Epidermal melanocyte (primary cell): Measurements from ENCODE around the gene PTPN23.
A peak's percentile ranks its signal among the peaks of the same experiment; 100 is the strongest.
"Not testable (repeated sequence)": the region's sequence is repeated elsewhere in the genome, so short reads cannot be mapped to it uniquely, and the experiment has no call there.

Source experiments
- DNase-seq: peaks from one replicate; pipeline ENCODE4 v3.0.0; 2011; ENCODE audit warnings: low spot score; ENCODE audit not compliant: insufficient read length

Gene PTPN23

DNA sequence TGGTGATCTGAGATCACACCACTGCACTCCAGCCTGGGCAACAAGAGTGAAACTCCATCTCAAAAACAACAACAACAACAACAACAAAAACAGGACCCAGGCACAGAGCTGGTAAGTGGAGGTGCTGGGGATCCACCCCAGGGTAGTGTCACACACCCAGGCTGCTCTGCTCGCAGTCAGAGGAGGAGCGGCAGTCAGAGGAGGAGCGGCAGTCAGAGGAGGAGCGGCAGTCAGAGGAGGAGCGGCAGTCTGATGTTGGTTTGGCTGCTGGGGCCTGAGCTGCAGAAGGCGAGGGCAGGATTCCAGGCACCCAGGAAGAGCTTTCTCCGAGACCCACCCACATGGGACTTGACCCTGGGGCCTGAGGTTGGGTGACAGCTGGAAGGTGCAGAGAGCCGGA is 10.8 kb upstream of the PTPN23 start:
- DNase-seq = not testable (repeated sequence)

DNA sequence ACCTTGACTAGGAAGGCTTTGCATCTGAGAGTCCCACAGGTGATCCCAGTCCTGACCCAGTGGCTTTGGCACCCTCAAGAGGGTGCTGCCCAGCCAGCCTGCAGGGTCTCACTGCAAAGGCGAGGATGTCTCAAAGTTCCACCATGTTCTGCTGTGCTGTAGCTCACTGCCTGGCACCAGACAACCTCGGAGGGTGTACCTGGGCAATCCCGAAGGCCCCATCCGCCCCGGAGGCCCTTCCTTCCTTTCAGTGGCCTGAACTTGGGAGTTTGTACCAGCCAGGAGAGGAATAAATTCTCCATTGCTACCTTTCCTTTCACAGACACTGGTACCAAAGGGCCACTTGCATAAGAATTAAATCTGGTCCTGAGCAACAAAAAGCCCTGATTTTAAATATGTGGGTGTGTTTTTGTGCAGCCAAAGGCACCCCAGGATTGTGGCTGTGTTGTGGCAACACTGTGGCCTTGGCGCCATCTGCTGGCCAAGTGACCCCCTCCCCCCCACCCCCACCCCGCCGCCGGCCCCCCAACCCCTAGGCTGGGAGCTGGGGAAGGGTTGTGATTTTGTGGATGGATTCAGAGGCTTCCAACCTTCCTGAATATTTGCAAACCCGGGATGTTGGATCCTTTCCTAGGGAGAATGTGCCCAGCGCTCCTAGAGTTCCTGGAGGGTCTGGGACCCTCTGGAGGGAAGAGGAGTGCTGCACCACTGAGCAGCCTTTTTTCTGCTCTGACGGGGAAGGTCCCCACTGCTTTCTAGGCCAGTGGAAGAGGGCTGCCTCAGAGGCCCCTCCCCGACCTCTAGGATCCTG is 9.7 kb upstream of the PTPN23 start:
- DNase-seq = no peak

DNA sequence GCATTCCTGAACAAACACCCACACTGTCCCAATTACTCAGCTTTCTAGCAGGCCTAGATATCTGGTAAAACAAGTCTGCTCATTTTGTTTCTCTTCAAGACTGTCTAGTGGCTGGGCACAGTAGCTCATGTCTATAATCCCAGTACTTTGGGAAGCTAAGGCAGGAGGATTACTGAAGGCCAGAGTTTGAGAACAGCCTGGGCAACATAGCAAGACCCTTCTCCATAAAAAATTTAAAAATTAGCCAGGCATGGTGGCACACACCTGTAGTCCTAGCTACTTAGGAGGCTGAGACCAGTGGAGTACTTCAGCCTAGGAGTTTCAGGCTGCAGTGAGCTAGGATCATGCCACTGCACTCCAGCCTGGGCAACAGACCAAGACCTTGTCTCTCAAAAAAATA is 6.2 kb upstream of the PTPN23 start:
- no peak for DNase-seq

- no peak for DNase-seq
Observed at GRCh38 chr3:47376393-47376792, 4.4 kb upstream of the PTPN23 start.

DNA sequence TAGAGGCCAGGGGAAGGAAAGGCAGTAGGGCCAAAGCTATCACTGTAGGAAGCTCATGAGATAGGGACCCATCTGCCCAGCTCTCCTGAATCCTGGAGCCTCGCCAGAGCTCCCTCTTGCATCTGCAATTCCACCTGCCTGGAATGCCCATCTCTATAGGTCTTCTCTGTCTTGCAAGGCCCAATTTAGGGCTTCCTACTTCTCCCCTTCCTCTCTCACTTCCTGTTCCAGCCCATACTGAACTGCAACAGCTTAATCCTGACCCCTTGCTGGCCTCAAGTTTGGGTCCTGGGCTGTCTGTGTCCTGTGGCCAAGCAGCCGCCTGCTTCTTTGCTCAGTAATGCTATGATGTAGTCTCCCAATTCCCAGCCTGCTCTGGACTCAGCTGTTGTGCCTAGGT is 3.6 kb upstream of the PTPN23 start:
- DNase-seq = no peak

GRCh38 chr3:47378869-47379268 is 2.0 kb upstream of the PTPN23 start:
- no peak for DNase-seq

GRCh38 chr3:47379411-47379899 is 1.4 kb upstream of the PTPN23 start:
- no peak for DNase-seq

GRCh38 chr3:47380026-47380600 is 708 bp upstream of the PTPN23 start:
- DNase-seq = no peak

GRCh38 chr3:47381317-47382157 is 716 bp downstream of the PTPN23 start:
- peak; percentile 79 for DNase-seq

GRCh38 chr3:47384425-47384824 is 3.6 kb downstream of the PTPN23 start:
- DNase-seq = no peak

DNA sequence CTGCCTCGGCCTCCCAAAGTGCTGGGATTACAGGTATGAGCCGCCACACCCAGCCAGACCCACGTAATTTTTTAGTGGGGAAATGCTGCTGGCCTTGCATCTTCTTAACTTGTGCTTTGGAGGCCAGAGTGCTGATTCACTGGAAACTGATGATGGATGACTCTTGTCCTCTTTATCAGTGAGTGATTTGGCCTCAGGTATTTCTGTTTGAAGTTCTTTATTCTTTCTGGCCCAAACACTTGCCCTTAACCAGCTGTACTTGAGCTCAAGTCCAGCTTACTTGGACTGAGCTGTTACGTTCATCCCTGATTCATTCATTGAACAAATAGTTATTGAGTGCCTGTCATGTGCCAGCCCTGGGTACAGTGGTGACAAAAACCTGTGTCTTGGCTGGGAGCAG is 4.2 kb downstream of the PTPN23 start:
- no peak for DNase-seq

DNA sequence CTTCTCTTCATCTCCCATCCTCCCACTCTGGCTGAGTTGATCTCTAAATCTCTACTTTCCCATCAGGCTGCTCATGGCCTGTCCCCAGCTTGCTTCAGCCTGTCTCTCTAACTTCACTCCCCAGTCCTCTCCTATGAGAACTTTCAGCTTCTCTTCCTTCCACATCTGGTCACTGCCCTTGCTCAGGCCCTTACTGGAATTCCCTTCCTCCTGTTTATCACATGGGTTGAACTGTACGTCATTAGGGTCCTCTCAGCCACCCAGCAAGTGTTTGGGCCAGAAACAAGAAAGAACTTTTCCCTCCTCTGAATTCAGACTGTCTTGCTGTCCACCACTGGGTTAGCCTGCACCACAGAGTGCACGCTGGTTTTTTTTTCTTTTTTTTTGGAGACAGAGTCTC is 5.0 kb downstream of the PTPN23 start:
- no peak for DNase-seq

DNA sequence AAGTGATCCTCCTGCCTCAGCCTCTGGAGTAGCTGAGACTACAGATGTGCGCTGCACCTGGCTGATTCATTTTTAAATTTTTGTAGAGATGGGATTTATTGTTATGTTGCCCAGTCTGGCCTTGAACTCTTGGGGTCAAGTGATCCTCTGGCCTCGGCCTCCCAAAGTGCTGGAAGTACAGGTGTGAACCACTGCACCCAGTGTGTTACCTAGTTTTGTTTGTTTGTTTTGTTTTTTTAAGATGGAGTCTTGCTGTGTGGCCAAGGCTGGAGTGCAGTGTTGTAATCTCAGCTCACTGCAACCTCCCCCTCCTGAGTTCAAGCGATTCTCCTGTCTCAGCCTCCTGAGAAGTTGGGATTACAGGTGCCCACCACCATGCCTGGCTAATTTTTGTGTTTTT is 12.1 kb downstream of the PTPN23 start:
- DNase-seq = no peak

DNA sequence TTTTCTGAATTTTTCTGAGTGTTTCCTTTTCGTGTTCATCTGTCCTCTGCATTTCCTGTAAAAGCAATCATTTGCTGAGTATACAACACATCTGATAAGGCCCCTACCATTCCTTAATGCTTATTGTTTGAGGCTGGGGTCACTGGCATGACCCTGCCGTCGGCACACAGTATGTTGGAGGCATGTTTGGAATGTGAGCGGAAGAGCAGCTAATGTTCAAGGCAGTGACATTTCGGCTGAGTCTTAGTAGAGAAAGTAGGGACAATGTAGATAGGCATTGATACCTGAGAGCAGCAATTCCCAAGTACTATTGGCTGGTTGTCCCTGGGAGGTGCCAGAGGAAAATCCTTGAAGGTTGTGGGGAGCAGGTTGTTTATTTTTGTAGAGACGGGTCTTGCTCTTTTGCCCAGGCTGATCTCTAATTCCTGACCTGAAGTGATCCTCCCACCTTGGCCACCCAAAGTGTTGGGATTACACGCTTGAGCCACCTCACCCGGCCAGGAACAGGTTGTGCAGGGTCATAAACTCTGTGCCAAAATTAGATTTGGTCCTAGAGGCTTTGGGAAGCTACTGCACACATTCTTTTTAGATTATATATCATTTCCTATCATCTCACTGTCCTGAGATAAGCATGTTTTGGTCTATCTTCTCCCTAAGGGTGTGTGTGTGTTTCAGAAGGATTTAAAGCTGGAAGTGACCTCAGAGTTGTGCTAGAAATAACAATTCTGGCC is 13.5 kb downstream of the PTPN23 start:
- DNase-seq = peak; percentile 11

DNA sequence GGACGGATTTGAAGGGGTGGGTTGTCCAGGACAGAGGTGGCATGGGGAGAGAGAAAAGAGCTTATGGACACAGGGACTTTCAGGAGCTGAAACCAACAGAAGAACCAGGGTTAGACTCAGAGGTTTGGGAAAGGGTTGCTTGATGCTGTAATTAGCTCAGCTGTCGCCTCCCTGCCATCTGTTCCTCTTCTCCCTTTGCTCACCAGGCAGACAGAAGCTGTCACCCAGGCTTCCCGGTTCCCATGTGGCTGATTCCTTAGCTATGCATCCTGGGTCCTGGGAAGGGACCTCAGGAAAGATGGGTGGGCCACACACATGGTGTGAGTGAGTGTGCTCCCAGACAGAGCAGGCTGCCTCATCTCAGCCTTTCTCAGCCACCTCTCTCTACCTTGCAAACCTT is 14.1 kb downstream of the PTPN23 start:
- DNase-seq = peak; percentile 1

DNA sequence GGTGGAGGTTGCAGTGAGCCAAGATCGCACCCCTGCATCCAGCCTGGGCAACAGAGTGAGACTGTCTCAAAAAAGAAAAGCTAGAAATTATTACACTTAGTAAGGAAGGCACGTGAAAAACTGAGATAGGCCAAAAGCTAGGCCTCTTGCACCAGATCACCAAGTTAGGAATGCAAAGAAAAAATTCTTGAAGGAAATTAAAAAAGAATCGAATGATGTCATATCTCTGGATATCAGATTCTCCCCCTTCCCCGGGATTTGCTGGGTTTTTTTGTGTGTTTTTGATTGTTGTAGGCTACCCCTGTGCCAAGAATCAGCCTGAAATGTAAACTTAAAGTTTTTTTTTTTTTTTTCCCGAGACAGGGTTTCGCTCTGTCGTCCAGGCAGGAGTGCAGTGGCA is 17.4 kb downstream of the PTPN23 start:
- no peak for DNase-seq

DNA sequence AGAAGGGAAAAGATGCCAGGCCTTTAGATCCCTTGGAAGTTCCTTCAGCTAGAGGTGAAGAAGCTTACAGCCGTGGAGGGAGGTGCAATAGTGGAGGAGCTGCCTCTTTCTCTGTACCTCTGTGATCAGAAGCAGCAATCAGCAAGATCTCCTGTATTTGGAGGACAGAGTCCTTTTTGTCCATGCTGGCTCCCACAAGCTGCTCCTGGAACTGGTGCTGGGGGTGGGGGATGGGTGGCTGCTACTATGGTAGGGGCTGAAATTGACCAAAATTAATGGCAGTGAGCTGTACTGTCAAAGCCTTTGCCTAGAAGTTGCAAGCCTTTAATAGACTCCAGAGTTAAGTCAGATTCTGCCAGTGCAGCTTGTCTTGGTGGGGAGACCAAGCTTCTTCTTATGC is 18.2 kb downstream of the PTPN23 start:
- peak; percentile 1 for DNase-seq

DNA sequence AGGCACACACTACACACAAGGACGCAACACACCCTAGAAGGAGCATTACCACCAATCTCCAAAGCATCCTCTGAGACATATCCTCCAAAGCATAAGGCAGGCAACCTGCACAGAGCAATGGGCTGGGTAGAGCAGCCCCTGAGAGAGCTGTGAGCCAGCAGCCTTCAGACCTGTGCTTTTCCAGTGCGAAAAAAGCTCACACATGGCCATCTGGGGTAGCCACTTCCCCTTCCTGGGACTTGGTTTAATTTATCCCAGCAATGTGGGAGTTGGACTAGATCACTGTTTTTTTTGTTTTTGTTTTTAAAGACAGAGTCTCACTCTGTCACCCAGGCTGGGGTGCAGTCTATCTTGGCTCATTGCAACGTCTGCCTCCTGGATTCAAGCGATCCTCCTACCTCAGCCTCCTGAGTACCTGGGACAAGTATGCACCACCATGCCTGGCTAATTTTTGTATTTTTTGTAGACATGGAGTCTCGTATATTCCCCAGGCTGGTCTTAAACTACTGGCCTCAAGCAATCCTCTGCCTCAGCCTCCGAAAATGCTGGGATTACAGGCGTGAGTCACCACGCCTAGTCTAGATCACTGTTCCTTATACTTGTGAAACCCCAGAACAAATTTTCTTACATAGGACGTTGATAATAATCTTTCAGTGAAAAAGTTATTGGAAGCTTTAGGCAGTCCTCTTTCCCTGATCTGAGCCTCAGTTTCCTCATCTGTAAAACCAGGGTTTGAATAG is 18.9 kb downstream of the PTPN23 start:
- DNase-seq = peak; percentile 1

DNA sequence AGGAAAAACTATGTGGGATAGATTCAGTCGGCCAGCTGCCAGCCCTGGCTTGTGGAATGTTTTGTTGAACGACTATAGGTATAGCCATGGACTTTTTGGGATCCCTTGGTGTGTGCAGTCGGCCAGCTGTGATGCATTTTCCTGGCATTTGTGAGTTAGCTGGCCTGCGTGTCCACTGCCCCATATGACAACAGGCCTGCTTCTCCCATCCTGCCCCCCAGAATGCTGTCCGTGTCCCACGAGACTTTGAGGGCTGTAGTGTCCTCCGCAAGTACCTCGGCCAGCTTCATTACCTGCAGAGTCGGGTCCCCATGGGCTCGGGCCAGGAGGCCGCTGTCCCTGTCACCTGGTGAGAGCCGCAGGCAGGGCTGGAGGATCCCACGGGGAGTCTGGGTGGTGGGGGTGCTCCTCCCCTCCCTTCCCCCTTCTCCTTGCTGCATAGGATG is 23.6 kb downstream of the PTPN23 start:
- peak; percentile 7 for DNase-seq

DNA sequence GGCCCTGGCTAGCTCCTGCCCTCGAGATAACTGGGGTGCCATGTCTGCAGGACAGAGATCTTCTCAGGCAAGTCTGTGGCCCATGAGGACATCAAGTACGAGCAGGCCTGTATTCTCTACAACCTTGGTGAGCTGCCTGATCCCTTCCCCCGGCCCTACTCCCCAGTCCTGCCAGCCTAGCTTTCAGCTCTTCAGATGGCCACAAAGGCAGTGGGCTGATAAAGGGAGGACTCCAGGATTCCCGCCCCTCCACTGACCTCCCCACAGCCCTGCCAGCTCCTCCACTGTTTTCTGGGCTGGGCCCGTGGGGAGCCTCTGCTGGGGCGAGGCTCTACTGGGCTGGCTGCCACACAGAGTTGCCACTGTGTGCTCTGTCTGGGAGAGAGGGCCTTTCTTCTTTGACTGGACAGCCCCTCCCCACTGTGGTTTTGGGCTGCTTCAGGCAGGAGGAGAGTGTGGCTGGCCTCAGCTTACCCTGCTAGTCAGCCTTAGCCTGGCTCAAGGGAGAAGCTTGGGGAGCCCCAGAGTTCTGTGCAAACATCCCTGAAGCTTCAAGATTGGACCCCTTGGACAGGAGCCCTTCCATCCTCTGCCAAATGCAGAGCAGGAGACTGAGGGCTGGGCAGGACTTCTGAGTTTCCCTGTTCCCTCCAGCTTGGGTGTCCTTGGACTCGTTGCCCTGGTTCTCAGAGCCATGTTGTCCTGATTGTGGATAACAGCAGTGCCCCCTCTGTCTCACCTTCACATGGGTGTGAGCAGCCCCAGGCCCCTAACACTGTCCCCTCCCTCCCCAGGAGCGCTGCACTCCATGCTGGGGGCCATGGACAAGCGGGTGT is 24.4 kb downstream of the PTPN23 start:
- peak; percentile 86 for DNase-seq
